HFFc6 (cell line): ENCODE measurements around the gene RBL1. TPM values are rescaled to one million over a fixed set of nuclear protein-coding genes. Genes with fewer than 3 reads are reported as not detected.

Experiments used
- DNase-seq: peaks from one replicate; pipeline ENCODE4 v3.0.0-alpha.2; 2018
- H3K27ac Mint-ChIP-seq: 2 replicates; pipeline ENCODE4 v1.8.0; 2020; ENCODE audit warnings: mild to moderate bottlenecking, mixed read lengths
- H3K27me3 Mint-ChIP-seq: 2 replicates; pipeline ENCODE4 v1.8.0; 2021; ENCODE audit warnings: mild to moderate bottlenecking, moderate library complexity, mixed read lengths; ENCODE audit not compliant: insufficient read depth
- H3K36me3 Mint-ChIP-seq: 2 replicates; pipeline ENCODE4 v1.8.0; 2021; ENCODE audit warnings: low read depth, mixed read lengths
- H3K4me1 Mint-ChIP-seq: 2 replicates; pipeline ENCODE4 v1.8.0; 2020; ENCODE audit warnings: low read depth, mixed read lengths
- H3K4me3 Mint-ChIP-seq: 2 replicates; pipeline ENCODE4 v1.8.0; 2020; ENCODE audit warnings: mild to moderate bottlenecking, moderate library complexity, mixed read lengths
- H3K9me3 Mint-ChIP-seq: 2 replicates; pipeline ENCODE4 v1.8.0; 2020; ENCODE audit warnings: mild to moderate bottlenecking, mixed read lengths
- long read RNA-seq: library from polyadenylated mRNA; unstranded; transcript quantifications from one replicate; pipeline ENCODE4 v2.0.0, GENCODE V29; 2019
- total RNA-seq, 6 experiments: library from RNA; stranded (reverse); fragmentation: NEBNext Ultra II Directional; extraction: Animal tissue kit (Norgen Biotek cat#: 25700); gene quantifications; 2 replicates in 1 of 6; 3 replicates in 5 of 6; pipeline ENCODE4 v1.2.3, GENCODE V29; 2021
- TF ChIP-seq, protein P1 (sequence below): fragments of 200-600 bp; sonication (generic); IDR thresholded peaks from 2 replicates; pipeline ENCODE4 v1.5.0; 2021; ENCODE audit warnings: antibody characterized with exemption, mild to moderate bottlenecking

RBL1 gene, protein sequence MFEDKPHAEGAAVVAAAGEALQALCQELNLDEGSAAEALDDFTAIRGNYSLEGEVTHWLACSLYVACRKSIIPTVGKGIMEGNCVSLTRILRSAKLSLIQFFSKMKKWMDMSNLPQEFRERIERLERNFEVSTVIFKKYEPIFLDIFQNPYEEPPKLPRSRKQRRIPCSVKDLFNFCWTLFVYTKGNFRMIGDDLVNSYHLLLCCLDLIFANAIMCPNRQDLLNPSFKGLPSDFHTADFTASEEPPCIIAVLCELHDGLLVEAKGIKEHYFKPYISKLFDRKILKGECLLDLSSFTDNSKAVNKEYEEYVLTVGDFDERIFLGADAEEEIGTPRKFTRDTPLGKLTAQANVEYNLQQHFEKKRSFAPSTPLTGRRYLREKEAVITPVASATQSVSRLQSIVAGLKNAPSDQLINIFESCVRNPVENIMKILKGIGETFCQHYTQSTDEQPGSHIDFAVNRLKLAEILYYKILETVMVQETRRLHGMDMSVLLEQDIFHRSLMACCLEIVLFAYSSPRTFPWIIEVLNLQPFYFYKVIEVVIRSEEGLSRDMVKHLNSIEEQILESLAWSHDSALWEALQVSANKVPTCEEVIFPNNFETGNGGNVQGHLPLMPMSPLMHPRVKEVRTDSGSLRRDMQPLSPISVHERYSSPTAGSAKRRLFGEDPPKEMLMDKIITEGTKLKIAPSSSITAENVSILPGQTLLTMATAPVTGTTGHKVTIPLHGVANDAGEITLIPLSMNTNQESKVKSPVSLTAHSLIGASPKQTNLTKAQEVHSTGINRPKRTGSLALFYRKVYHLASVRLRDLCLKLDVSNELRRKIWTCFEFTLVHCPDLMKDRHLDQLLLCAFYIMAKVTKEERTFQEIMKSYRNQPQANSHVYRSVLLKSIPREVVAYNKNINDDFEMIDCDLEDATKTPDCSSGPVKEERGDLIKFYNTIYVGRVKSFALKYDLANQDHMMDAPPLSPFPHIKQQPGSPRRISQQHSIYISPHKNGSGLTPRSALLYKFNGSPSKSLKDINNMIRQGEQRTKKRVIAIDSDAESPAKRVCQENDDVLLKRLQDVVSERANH
- 10 to 100 TPM in 5 of 6 experiments, 1 to 10 TPM in 1; 6.6 to 13.3 (median 12.9) TPM for total RNA-seq
- long read RNA-seq, full-length matches to known transcripts = 3 of 4 reads
- long read RNA-seq, partial matches to known transcripts = 1 of 4 reads
- long read RNA-seq, other reads (novel, unspliced or antisense) = 0 of 4 reads

DNA sequence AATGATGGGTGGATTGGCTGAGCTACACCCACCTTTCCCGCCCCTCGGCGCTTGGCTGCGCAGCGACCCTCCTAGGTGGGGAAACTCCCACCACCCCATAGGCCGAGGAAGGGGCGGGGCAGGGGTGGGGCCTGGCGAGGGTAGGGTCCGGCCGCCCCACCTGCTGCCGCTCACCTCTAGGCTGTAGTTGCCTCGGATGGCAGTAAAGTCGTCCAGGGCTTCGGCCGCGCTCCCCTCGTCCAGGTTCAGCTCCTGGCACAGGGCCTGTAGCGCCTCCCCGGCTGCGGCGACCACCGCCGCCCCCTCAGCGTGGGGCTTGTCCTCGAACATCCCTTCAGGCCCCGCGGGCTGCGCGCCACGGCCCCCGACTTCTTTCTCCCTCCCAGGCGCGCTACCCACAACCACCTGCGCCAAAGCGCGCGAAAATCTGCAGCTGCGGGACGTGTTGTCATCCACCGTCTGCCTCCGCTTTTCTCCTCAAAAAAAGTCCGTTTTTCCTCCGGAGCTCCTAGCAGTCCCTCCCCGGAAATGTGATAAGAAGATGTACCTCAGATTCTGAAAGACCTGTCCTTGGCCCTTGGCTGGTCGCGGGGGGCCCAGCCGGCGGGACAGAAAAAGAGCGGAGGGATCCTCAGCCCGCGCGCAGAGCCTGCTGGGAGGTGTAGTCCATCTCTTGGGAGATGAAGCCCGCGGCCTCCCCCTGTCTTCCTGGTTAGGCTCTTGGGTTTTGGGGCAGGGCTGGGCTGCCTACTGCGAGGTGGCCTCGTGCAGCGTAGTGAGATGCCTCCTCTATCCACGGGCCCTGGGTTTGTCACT is at the start of gene RBL1:
TSS of gene RBL1 (minus strand) at position 399 of the 816 bp plus-strand sequence. CDS start at position 330, 69 bp downstream.
- H3K4me1 Mint-ChIP-seq = peaks cover 24% of the 10 kb centered on the region
- no peaks in the 10 kb centered on the region for H3K36me3 Mint-ChIP-seq
- no peaks in the 10 kb centered on the region for H3K27me3 Mint-ChIP-seq
- H3K9me3 Mint-ChIP-seq = no peaks in the 10 kb centered on the region
- TF ChIP-seq, protein P1, sequence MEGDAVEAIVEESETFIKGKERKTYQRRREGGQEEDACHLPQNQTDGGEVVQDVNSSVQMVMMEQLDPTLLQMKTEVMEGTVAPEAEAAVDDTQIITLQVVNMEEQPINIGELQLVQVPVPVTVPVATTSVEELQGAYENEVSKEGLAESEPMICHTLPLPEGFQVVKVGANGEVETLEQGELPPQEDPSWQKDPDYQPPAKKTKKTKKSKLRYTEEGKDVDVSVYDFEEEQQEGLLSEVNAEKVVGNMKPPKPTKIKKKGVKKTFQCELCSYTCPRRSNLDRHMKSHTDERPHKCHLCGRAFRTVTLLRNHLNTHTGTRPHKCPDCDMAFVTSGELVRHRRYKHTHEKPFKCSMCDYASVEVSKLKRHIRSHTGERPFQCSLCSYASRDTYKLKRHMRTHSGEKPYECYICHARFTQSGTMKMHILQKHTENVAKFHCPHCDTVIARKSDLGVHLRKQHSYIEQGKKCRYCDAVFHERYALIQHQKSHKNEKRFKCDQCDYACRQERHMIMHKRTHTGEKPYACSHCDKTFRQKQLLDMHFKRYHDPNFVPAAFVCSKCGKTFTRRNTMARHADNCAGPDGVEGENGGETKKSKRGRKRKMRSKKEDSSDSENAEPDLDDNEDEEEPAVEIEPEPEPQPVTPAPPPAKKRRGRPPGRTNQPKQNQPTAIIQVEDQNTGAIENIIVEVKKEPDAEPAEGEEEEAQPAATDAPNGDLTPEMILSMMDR = peak; percentile 46
- DNase-seq = peak; percentile 71
- peak within 1 kb of the TSS; percentile 98 for H3K27ac Mint-ChIP-seq
- peak within 1 kb of the TSS; percentile 98 for H3K4me3 Mint-ChIP-seq

DNA sequence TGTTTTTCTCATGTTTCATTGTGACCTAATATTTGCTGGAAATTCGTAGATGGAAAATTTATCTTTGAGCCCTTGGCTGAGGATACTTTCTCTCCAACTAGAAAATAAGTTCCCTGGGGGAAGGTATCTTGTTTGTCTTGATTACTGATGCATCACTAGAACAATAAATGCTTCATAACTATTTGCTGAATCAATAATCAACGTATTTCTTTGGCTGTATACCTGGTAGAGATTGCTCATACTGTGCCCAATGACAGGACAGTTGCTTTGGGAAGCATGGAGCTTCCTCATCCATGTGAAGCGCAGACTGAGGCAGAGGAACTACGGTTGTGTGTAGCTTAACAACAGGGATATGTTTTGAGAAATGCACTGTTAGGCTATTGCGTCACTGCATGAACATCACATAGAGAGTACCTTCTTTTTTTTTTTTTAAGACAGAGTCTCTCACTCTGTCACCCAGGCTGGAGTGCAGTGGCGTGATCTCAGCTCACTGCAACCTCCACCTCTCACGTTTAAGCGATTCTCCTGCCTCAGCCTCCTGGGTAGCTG is 49.1 kb upstream of the RBL1 start:
- Mint-ChIP-seq H3K4me1 (0 out of 2 replicates have a peak, but pooled peaks cover 6% of the 10 kb centered on the region), H3K27me3 (no peaks in the 10 kb centered on the region), H3K4me3 (no peak overlapping the region)

DNA sequence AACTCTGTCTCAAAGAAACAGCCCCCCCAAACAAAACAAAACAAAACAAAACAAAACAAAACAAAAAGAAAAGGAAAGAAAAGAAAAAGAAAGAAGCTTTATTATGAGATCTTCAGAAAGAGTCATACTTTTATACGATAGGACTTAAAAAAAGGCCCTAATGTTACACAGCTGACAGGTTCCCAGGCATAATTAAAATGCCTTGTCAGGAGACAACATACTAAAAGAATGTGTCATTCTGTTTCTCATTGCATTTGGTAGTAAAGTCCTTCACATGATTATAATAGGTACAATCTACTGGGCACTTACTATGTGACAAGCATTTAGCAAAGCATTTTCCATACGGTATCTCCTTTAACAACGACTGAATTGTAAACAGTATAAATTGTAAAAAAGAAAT is 46.9 kb upstream of the RBL1 start:
- TF ChIP-seq, protein P1 = no peak
- Mint-ChIP-seq H3K36me3 (no peaks in the 10 kb centered on the region), H3K27ac (no peak overlapping the region), H3K4me1 (0 out of 2 replicates have a peak, but pooled peaks cover 6% of the 10 kb centered on the region), H3K4me3 (no peak overlapping the region), H3K27me3 (no peaks in the 10 kb centered on the region), H3K9me3 (no peaks in the 10 kb centered on the region)
- peak; percentile 19 for DNase-seq

More for the DNA sequence above, 49.1 kb upstream of the RBL1 start:
- TF ChIP-seq, protein P1 = no peak
- Mint-ChIP-seq H3K27ac (no peak overlapping the region), H3K9me3 (no peaks in the 10 kb centered on the region), H3K36me3 (no peaks in the 10 kb centered on the region)
- no peak for DNase-seq

DNA sequence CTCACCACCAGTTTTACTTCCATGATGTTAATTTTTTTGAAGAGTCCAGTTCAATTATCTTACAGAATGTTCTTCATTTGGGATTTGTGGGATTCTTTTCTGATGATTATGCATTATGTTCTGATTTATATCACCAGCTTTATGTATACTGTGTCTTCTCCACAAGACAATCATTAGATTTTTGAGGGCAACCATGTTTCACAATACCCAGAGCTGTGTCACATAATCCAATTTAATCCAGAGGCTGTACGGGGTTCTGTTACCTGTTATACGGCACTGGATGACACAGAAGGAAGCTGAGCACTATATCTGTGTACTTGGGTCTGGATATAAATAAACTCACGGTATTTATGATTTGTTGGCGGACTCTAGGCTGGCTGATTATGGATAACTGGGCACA is 41.8 kb upstream of the RBL1 start:
- TF ChIP-seq, protein P1 = no peak
- Mint-ChIP-seq H3K27ac (no peak overlapping the region), H3K36me3 (no peaks in the 10 kb centered on the region), H3K9me3 (no peaks in the 10 kb centered on the region), H3K4me3 (no peak overlapping the region), H3K27me3 (peaks cover 3% of the 10 kb centered on the region), H3K4me1 (0 out of 2 replicates have a peak, but pooled peaks cover 3% of the 10 kb centered on the region)
- no peak for DNase-seq
